T-cell (primary cell): Measurements from ENCODE around the gene NRIP1. TPM values are rescaled to one million over a fixed set of nuclear protein-coding genes. Genes with fewer than 3 reads are reported as not detected.

Experiments
- ATAC-seq, 4 experiments: fragments of 200-7000 bp in 3 of 4; fragments of 150-1000 bp in 1 of 4; cut with Tn5 transposase; replicated peaks in 1 of 4; 1 replicate in 3 of 4; 2 replicates in 1 of 4; pipeline ENCODE4 v1.10.0; 2021; ENCODE audit warnings: moderate library complexity in 3 of 4, mild to moderate bottlenecking in 2 of 4, moderate number of reproducible peaks in 1 of 4
- CTCF ChIA-PET, 2 donors: fragments of 300-600 bp; sonication (Branson Sonifier 250); formaldehyde crosslinking; loops; one replicate each; lab custom pipeline; 2022; ENCODE audit warnings: antibody characterized with exemption in 2 of 2; lab: Charles Lee
- POLR2A ChIA-PET, 2 donors: fragments of 300-600 bp; sonication (Branson Sonifier 250); formaldehyde crosslinking; loops; one replicate each; lab custom pipeline; 2022; ENCODE audit warnings: antibody characterized with exemption in 2 of 2; lab: Charles Lee
- DNase-seq, 35 experiments: peaks; one replicate each; pipeline versions ENCODE4 v3.0.0 to v3.0.0-alpha.2; 2013 to 2023
- H3K27ac ChIP-seq: one replicate; pipeline ENCODE4 v1.5.1; 2013; ENCODE audit warnings: low read length
- H3K27me3 ChIP-seq, 2 experiments: replicated peaks in 1 of 2; 1 replicate in 1 of 2; 2 replicates in 1 of 2; pipeline versions ENCODE4 v1.6.1 to v1.7.0; 2013; ENCODE audit warnings: low read length in 1 of 2, mixed read lengths in 1 of 2; ENCODE audit not compliant: control insufficient read depth in 2 of 2, insufficient read depth in 2 of 2; ENCODE audit errors: extremely low read depth in 1 of 2
- H3K36me3 ChIP-seq, 2 donors: 1 replicate in 1 of 2; 2 replicates in 1 of 2; pipeline versions ENCODE4 v1.6.1 to v1.7.0; 2013; ENCODE audit warnings: low read length in 1 of 2; ENCODE audit not compliant: control insufficient read depth in 2 of 2, insufficient read depth in 1 of 2; ENCODE audit errors: extremely low read depth in 1 of 2
- H3K4me1 ChIP-seq, 2 experiments: 1 replicate in 1 of 2; 2 replicates in 1 of 2; pipeline versions ENCODE4 v1.6.1 to v1.7.0; 2013; ENCODE audit warnings: low read length in 2 of 2, mixed read lengths in 1 of 2; ENCODE audit not compliant: insufficient read depth in 2 of 2, control insufficient read depth in 1 of 2; ENCODE audit errors: extremely low read depth in 1 of 2
- H3K4me3 ChIP-seq, 2 donors: 1 replicate in 1 of 2; 2 replicates in 1 of 2; pipeline versions ENCODE4 v1.5.1 to v1.7.0; 2013; ENCODE audit warnings: mild to moderate bottlenecking in 2 of 2, low read length in 1 of 2, moderate library complexity in 1 of 2; ENCODE audit not compliant: control insufficient read depth in 1 of 2; ENCODE audit errors: extremely low read depth in 1 of 2
- H3K9me3 ChIP-seq: 2 replicates; pipeline ENCODE4 v1.7.0; 2013
- H3K27ac Mint-ChIP-seq, 2 donors: one replicate each; pipeline ENCODE4 v1.8.0; 2020 to 2021; ENCODE audit warnings: mild to moderate bottlenecking in 2 of 2, mixed read lengths in 2 of 2
- H3K27me3 Mint-ChIP-seq, 2 donors: one replicate each; pipeline ENCODE4 v1.8.0; 2021 to 2022; ENCODE audit warnings: mixed read lengths in 2 of 2
- H3K36me3 Mint-ChIP-seq: one replicate; pipeline ENCODE4 v1.8.0; 2021; ENCODE audit warnings: mixed read lengths
- H3K4me1 Mint-ChIP-seq, 3 donors: one replicate each; pipeline ENCODE4 v1.8.0; 2020 to 2022; ENCODE audit warnings: mixed read lengths in 3 of 3, mild to moderate bottlenecking in 1 of 3
- H3K4me3 Mint-ChIP-seq, 3 donors: one replicate each; pipeline ENCODE4 v1.8.0; 2020 to 2022; ENCODE audit warnings: mild to moderate bottlenecking in 3 of 3, mixed read lengths in 3 of 3, moderate library complexity in 3 of 3
- H3K9me3 Mint-ChIP-seq, 3 donors: one replicate each; pipeline ENCODE4 v1.8.0; 2020 to 2022; ENCODE audit warnings: mixed read lengths in 3 of 3
- WGBS: methylation state at CpG from one replicate; pipeline ENCODE4 v1.1.5; 2013; ENCODE audit warnings: missing lambda C conversion rate; ENCODE audit not compliant: insufficient coverage; 5-methylcytosine and 5-hydroxymethylcytosine counted together
- total RNA-seq, 35 experiments: library from RNA in 6 of 35; stranded (reverse) in 6 of 35; fragments of 120-200 nt in 1 of 35; gene quantifications; one replicate each; pipeline versions ENCODE4 v1.2.1 to v1.2.4 and lab custom pipeline; 2013 to 2026

Gene NRIP1
- total RNA-seq, 5 donors from 2014 or later (not counting 1 experiment from before 2014, with no cell fraction given), result 19.5 to 35.8 (median 26.5) TPM

- Mint-ChIP-seq H3K27me3 (no peaks in the 10 kb centered on the region), H3K4me1 (peaks cover 1 to 30% (median 25%) of the 10 kb centered on the region in 3 donors), H3K27ac (no peak overlapping the region), H3K36me3 (peaks cover 11% of the 10 kb centered on the region), H3K9me3 (no peaks in the 10 kb centered on the region), H3K4me3 (no peak overlapping the region)
- Histone ChIP-seq H3K9me3 (no peaks in the 10 kb centered on the region), H3K36me3 (no peaks in the 10 kb centered on the region), H3K27ac (no peak overlapping the region), H3K4me1 (peaks cover 0 to 2% of the 10 kb centered on the region in 2 experiments), H3K4me3 (no peak overlapping the region), H3K27me3 (no peaks in the 10 kb centered on the region)
- ChIA-PET POLR2A (interaction anchor here in 1 of 2 donors (1.2 kb wide), 1 partner anchor 11 kb away, joined by 3 read pairs; no protein-coding TSS in a partner anchor), CTCF (no interaction called here)
- no peak for DNase-seq
- no CpG with 5 or more reads among the region's 2 CpGs for WGBS
- no peak for ATAC-seq
Observed at GRCh38 chr21:15011967-15012366, 52.8 kb downstream of the NRIP1 start.

- POLR2A ChIA-PET, result no interaction called here
Observed at GRCh38 chr21:15010645-15011044, 54.2 kb downstream of the NRIP1 start.

DNA sequence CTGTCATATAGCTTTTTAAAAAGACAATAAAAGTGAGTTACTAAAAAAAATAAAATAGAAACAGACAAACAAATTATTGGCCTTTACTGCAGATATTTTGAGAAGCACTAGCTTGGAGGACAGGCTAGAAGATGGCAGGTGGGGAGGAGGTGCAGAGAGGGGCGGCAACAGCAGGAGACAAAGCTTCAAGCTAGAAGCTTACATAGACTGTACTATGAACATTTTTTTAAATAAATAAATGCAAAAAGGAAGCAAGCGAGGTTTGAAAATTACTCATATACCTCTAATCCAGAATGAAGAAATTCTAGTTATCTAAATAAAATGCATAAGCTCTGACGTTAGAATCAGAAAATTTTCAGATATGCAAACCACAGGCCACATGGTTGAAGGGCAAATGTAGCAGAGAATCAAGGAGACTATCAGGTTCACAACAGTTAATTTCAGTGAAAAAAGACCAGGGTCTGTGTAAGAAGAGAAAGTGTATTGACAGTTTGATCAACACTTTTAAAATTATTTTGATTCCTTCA lies 54.9 kb downstream of the NRIP1 start:
- no peaks in the 10 kb centered on the region for H3K27me3 ChIP-seq
- H3K4me3 ChIP-seq, result no peak overlapping the region
- no peaks in the 10 kb centered on the region for H3K27me3 Mint-ChIP-seq
- peaks cover 4 to 17% of the 10 kb centered on the region in 2 experiments for H3K4me1 ChIP-seq
- no CpG with 5 or more reads among the region's 3 CpGs for WGBS
- no peaks in the 10 kb centered on the region for H3K36me3 ChIP-seq
- H3K36me3 Mint-ChIP-seq, result peaks cover 11% of the 10 kb centered on the region
- ChIA-PET POLR2A (interaction anchor here in 1 of 2 donors (0.9 kb wide), 1 partner anchor 9 kb away, joined by 3 read pairs; no protein-coding TSS in a partner anchor), CTCF (no interaction called here)
- H3K4me3 Mint-ChIP-seq, result no peak overlapping the region
- peak overlapping the region in 1 of 2 donors; percentile 57 for H3K27ac Mint-ChIP-seq
- no peaks in the 10 kb centered on the region for H3K9me3 Mint-ChIP-seq
- H3K4me1 Mint-ChIP-seq, result peaks cover 19 to 45% (median 37%) of the 10 kb centered on the region in 3 donors
- no peak for DNase-seq
- H3K9me3 ChIP-seq, result no peaks in the 10 kb centered on the region
- no peak for ATAC-seq
- no peak overlapping the region for H3K27ac ChIP-seq

More at GRCh38 chr21:15010645-15011044, 54.2 kb downstream of the NRIP1 start:
- H3K4me3 ChIP-seq, result no peak overlapping the region
- no peak overlapping the region for H3K27ac Mint-ChIP-seq
- H3K27ac ChIP-seq, result no peak overlapping the region
- WGBS, result 80% methylated on average over 1 of the region's 4 CpGs
- no peaks in the 10 kb centered on the region for H3K36me3 ChIP-seq
- peaks cover 13 to 38% (median 33%) of the 10 kb centered on the region in 3 donors for H3K4me1 Mint-ChIP-seq
- no peak overlapping the region for H3K4me3 Mint-ChIP-seq
- no peaks in the 10 kb centered on the region for H3K27me3 Mint-ChIP-seq
- H3K36me3 Mint-ChIP-seq, result peaks cover 11% of the 10 kb centered on the region
- no peaks in the 10 kb centered on the region for H3K9me3 Mint-ChIP-seq
- H3K27me3 ChIP-seq, result no peaks in the 10 kb centered on the region
- CTCF ChIA-PET, result no interaction called here
- ATAC-seq, result no peak
- H3K9me3 ChIP-seq, result no peaks in the 10 kb centered on the region
- H3K4me1 ChIP-seq, result peaks cover 0 to 13% of the 10 kb centered on the region in 2 experiments
- DNase-seq, result no peak

GRCh38 chr21:15007716-15008296 lies 57.0 kb downstream of the NRIP1 start:
- CTCF ChIA-PET, result interaction anchor here in 1 of 2 donors (0.5 kb wide), 1 partner anchor 823 kb away, joined by 3 read pairs; no protein-coding TSS in a partner anchor
- POLR2A ChIA-PET, result no interaction called here

GRCh38 chr21:15006594-15007230 lies 58.1 kb downstream of the NRIP1 start:
- Histone ChIP-seq H3K27me3 (no peaks in the 10 kb centered on the region), H3K36me3 (no peaks in the 10 kb centered on the region), H3K9me3 (no peaks in the 10 kb centered on the region), H3K4me3 (no peak overlapping the region), H3K4me1 (peaks cover 4 to 31% of the 10 kb centered on the region in 2 experiments), H3K27ac (no peak overlapping the region)
- no peak for DNase-seq
- WGBS, result 90% methylated on average over 2 of the region's 2 CpGs
- ATAC-seq, result no peak
- H3K4me1 Mint-ChIP-seq, result peaks cover 39 to 70% (median 56%) of the 10 kb centered on the region in 3 donors
- ChIA-PET CTCF (interaction anchor here in 1 of 2 donors (0.6 kb wide), 1 partner anchor 11 kb away, joined by 3 read pairs; no protein-coding TSS in a partner anchor), POLR2A (interaction anchor here in 1 of 2 donors (0.6 kb wide), 2 partner anchors 657 to 668 kb away, joined by 3 read pairs; no protein-coding TSS in a partner anchor)
- peak overlapping the region; percentile 23 to 41 for H3K27ac Mint-ChIP-seq
- H3K36me3 Mint-ChIP-seq, result peaks cover 11% of the 10 kb centered on the region
- H3K27me3 Mint-ChIP-seq, result no peaks in the 10 kb centered on the region
- H3K9me3 Mint-ChIP-seq, result no peaks in the 10 kb centered on the region
- H3K4me3 Mint-ChIP-seq, result peak overlapping the region in 1 of 3 donors; percentile 2

More at GRCh38 chr21:15007716-15008296, 57.0 kb downstream of the NRIP1 start:
- Histone ChIP-seq H3K27ac (no peak overlapping the region), H3K27me3 (no peaks in the 10 kb centered on the region), H3K9me3 (no peaks in the 10 kb centered on the region), H3K4me1 (peaks cover 4 to 31% of the 10 kb centered on the region in 2 experiments), H3K36me3 (no peaks in the 10 kb centered on the region), H3K4me3 (no peak overlapping the region)
- WGBS, result 99% methylated on average over 9 of the region's 11 CpGs
- ATAC-seq, result no peak
- Mint-ChIP-seq H3K36me3 (peaks cover 11% of the 10 kb centered on the region), H3K4me3 (no peak overlapping the region), H3K27ac (peak overlapping the region in 1 of 2 donors; percentile 40), H3K9me3 (no peaks in the 10 kb centered on the region), H3K27me3 (no peaks in the 10 kb centered on the region), H3K4me1 (peaks cover 33 to 62% (median 50%) of the 10 kb centered on the region in 3 donors)
- DNase-seq, result no peak

GRCh38 chr21:15005391-15005790 lies 59.4 kb downstream of the NRIP1 start:
- Histone ChIP-seq H3K9me3 (no peaks in the 10 kb centered on the region), H3K4me1 (peaks cover 4 to 31% of the 10 kb centered on the region in 2 experiments), H3K4me3 (peak overlapping the region; percentile 25 to 58), H3K27ac (peak overlapping the region; percentile 52), H3K36me3 (no peaks in the 10 kb centered on the region), H3K27me3 (no peaks in the 10 kb centered on the region)
- Mint-ChIP-seq H3K4me3 (peak overlapping the region; percentile 59 to 75 (median 74)), H3K27me3 (no peaks in the 10 kb centered on the region), H3K27ac (peak overlapping the region; percentile 65 to 91), H3K36me3 (peaks cover 8% of the 10 kb centered on the region), H3K9me3 (no peaks in the 10 kb centered on the region), H3K4me1 (peaks cover 42 to 71% (median 60%) of the 10 kb centered on the region in 3 donors)
- POLR2A ChIA-PET, result interaction anchor here (0.6 to 0.7 kb wide), 2 partner anchors 110 to 153 kb away, joined by 3 to 4 read pairs; no protein-coding TSS in a partner anchor
- CTCF ChIA-PET, result interaction anchor here in 1 of 2 donors (0.9 kb wide), 1 partner anchor 548 kb away, joined by 5 read pairs; no protein-coding TSS in a partner anchor
- DNase-seq, result peak in 29 of 35 experiments; percentile 1 to 44 (median 10)
- WGBS, result 20% methylated on average over 3 of the region's 6 CpGs
- ATAC-seq, result peak; percentile 80 to 86 (median 82)
